CD4-positive, alpha-beta T cell treated with Interleukin-21 for 1 hour (primary cell): ENCODE data around the gene VANGL2.
A peak's percentile ranks its signal among the peaks of the same experiment; 100 is the strongest.

Experiments
- DNase-seq: peaks from one replicate; pipeline ENCODE4 v3.0.0-alpha.2; 2020

VANGL2 gene

DNA sequence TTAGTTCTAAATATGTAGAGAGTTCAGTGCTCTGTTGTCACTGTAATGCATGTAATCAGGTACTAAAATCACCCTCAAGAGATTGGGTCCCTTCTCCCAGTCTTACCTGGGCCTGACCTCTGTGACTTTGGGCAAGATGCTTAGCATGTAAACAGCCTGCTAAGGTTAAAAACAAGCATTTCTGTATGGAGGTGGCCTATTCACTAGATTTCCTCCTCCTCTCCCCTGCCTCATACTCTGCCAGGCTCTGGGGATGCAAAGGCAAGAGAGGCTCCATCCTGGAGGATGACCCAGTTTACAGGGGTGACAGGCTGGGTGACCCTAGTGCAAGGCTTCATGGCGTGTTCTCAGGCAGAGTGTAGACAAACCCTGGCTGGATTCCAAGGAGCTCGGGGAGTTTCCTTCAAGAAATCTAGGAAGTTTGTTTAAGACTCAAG lies 28.8 kb downstream of the VANGL2 start:
- no peak for DNase-seq

DNA sequence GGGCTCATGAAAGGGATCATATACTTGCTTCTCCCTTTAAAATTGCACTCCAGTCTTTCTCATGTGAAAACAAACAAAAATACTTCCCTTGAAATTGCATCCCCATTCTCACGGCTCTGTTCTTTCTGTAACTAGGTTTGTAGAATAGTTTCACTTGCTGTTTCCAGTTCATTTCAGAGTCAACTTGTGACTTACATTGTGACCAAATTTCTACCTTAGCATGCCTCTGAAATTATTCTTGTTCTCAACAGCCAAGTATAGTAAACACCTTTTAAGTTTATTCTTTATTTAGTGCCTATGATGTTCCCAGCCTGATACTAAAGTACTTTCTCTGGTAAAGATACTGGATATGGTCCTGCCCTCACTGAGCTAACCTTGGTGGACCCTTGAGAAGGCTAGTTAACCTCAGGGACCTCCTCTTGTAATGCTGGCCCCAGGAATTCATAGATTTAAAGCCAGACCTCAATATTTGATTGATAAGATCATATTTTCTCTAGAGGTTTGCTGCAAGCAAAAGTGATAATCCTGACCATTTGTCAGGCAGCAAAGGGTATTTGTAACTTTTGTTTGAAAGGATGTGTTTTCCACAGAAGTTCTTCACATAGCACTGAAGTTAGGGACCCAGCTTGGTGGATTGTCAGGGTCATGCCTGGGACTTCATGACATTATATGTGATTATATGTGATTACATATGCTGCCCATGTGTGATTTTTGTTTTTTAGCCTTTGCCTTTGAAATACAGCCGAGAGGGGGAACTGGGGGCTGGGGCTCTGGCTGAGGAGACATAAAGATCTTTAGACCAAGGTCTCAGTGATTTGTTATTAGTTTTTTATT lies 29.6 kb downstream of the VANGL2 start:
- DNase-seq, result peak; percentile 49

DNA sequence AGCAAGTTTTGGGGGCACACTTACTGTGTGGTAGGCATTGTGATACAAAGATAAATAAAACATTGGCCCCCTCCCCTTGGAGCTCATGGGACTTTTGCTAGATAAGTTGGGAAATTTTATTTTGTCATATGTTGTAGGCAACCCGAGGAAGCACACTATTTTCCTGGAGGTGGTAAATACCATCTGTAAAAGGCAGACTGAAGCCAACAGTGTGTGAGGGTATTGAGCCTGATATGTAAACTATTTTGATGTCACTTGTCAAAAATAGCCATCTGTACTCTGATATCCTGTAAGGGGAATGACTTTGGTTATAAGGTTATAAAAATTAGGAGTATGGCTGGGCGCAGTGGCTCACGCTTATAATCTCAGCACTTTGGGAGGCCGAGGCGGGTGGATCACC lies 30.6 kb downstream of the VANGL2 start:
- DNase-seq, result no peak

DNA sequence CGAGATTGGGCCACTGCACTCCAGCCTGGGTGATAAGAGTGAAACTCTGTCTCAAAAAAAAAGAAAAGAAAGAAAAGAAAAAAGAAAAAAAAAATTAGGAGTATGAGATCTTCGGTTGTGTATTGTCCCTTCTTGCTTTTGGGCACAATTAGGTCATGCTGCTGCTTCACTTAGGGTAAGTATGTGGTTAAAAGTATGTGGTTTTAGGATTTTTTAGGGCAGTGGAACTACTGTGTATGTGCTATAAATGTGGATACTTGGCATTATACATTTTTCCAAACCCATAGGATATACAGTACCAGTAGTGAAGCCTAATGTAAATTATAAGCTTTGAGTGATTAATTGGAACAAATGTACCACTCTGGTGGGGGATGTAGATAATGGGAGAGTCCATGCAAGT lies 31.2 kb downstream of the VANGL2 start:
- DNase-seq, result no peak

DNA sequence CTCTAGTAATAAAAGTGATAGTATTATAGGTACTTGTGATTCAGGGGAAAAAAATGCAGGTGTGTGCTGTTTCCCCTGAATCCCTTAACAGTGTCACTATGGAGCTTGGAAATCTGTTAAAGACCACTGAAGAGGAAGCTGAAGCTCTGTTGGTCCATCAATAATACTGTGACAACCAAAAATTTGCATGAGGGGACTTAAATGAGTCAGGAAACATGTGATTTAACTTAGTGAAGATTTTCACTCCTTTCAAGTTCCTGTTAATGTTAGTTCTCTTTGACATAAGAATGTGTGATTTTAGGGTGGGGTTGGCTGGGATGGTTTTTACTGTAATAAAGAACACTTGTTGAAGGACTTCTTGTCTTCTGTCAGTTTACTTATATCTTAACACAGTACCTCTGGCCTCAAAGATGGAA lies 32.0 kb downstream of the VANGL2 start:
- peak; percentile 68 for DNase-seq

DNA sequence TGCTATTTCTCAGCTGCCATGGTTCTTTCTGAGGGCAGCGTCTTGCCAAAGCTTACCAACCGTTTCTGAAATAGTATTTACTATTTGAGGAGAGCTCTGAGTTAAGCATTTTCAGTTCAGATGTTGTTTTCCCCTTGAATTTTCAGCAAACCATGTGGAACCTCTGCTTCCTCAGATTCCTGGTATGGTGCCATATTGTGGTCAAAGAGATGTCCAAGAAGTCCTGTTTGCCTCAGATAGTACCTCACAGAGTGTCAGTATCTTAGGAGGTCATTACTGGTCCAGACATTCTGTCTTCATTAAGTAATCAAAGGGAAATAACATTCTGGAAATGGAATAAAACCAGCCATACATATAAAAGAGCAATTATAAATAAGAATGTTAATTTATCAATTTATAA lies 36.6 kb downstream of the VANGL2 start:
- DNase-seq, result no peak

DNA sequence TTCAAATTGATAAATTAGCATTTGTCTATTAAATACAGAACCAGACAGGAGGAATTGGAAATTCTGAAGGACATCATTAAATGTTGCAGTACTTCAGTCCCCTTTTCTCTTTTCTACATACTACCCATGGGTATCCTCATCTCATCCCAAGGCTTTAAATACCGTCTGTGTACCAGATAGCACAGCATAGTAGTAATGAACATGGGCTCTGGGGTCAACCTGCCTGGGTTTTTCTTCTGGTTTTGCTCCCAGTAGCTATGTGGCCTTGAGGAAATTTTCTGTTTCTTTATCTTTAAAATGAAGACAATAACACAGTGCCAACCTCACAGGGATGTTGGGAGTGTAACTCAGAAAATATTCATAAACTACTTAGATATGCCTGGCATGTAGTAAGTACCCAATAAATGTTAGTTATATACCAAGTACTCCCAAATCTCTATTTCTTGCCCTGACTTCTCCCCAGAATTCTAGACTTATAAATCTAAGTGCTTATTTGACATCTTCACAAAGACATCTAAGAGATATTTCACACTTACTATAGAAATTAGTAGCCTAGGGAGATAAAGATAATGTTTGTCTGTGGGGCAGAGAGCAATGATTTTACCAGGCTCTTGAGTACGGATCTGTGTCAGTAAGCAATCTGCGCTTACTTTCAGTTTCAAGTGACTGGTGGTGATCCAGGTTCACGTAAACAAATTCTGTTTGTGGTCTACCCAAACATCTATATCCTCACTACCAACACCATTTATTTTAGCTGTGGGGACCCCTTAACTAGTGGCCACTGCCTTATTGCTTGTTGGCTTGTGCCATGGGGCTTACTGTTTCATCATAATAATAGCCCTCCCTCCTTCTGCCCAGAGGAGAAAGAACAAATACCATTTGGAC lies 37.3 kb downstream of the VANGL2 start:
- DNase-seq, result peak; percentile 70

DNA sequence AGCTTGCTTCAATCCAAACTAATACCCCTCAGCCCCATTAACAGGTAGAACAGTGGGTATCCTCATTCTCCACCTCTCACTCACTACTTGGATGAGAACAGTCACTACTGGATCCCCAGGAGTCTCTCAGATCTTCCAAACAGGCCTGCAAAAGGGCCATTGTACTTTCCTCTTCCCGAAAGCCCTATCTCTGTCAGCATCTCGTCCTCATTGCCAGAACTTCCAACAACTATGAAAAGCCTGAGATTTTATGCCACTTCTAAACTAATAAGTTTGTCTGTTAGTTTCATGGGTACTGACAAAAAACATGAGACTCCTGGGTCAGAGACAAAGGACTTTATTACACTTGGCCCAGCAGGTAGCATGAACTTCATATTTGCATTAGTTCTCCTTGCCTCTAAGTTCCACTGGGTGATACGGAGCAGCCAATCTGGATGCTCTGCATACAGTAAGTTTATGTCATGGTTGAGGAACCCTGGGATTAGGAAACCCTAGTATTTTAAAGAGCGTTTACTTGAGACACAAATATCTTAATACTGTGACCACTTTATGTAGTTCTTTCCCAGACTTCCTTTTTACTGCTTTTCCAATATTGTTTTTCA lies 38.1 kb downstream of the VANGL2 start:
- no peak for DNase-seq

DNA sequence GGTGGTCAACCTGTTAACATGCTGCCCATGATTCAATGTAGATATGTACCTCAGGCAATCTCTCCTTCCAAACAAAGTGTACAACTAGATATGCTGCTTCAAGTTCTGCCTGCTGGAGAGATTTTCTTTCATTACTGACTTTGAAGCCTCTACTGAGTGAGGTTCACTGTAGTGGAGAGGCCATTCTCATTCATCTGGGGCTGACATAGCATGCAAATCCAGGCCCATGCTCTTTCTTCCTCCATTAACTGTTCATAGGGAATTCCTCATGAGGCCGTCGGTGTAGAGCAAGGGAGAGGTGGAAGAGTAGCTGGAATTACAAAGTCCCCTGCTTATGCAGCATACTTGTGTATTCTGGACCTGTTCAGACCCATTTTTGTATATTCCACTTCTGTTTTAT lies 38.6 kb downstream of the VANGL2 start:
- DNase-seq, result no peak

DNA sequence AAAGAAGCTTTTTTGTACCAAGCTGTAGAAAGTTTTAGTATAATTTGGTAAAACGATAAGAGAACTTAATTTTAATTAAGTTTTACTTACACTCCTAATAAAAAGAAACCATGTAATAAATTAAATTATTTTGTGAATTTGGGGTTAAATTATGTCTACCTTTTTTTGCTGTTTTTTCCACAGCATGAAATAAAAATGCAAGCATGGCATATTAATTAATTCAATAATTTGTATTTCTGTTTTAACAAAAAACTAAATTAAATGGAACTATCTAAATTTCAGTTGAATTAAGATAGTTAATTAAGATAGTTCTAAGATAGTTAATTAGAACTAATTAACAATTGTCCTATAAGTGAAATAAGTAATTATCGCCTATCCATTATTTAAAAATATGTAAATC lies 39.4 kb downstream of the VANGL2 start:
- DNase-seq, result no peak

DNA sequence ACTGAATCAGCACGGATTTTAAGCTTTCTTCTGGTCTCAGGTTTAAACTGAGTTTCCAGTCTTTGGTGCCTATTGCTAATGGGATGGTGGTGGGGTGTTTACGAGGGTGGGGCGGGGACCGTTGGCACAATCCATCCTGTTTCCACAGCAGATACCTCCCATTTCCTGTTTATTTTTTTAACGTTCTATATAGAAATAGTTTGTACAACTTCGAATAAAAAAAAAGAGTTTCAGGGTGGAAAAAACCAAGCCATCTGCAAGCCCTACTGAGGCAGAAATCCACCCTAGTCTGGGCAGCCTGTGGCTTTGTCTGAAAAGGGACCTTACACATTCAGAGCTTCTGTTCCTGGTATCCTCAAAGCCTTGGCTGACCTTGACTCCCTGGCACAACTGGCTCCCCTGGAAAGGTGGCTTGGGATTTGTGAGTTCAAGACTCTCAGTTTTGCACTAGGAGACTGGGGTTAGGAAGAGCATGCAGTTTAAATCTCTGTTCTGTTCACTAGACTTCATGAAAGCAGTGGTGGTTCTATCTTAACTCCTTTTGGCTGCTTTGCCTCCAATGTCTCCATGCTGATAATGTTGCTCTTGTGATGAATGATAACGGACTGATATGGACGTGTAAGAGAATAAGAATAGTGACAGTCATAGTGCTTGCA lies 46.7 kb downstream of the VANGL2 start:
- DNase-seq, result no peak

DNA sequence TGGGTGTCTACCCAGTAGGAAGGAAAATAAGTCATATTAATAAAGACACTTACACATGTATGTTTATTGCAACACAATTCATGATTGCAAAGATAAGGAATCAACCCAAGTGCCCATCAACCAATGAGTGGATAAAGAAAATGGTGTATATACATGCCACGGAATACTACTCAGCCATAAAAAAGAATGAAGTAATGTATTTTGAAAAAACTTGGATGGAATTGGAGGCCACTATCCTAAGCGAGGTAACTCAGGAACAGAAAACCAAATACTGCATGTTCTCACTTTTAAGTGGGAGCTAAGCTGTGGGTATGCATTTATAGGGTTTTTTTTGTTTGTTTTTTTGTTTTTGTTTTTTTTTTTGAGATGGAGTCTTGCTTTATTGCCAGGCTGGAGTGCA lies 49.1 kb downstream of the VANGL2 start:
- DNase-seq, result no peak

DNA sequence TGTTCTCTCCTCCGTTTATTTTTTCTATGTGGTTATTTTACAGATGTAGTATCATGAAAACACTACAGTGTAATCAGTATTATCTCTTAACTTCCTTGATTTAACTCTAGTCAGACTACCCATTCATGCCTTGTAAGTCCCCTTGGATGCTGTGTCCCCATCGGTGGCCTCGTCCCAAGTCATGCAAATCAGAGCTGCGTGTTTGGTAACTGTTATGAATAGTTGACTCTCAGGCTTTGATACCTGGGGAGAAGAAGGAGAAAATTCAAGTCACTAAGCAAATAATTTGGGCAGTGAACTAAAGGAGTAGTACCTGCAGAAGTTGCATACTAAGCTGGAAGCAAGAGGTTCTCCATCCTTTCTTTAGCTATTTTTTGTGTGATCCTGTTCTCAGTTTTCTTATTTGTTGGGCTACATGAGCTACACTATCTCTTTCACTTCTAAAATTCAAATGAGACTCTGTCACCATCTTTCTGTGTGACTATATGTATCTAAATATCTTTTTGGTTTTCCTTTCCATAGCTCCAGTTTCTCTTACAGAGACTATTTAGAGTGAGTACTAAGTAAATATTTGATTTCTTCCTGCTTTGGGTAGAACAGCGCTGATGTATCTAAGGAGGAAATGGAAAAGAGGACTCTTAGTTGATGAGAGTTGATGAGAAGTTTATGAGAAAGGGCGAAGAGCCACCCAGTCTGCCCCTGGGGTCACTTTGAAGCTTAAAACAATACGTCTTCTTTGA lies 50.9 kb downstream of the VANGL2 start:
- DNase-seq, result no peak

DNA sequence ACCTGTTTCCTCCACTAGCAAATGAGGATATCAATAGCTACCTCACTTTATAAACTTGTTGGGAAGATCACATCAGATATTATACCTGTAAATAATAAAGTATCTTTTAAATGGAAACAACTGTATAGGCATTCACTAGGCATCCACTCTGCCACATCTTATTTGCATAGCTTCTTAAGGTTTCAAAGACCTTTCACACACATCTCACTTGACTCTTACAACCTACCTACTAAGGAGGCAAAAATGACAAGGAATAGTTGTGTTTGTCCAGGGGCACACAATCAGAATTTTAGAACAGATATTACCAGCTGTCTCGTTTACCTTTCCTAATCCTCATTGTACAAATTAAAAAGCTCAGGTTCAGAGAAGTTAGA lies 51.5 kb downstream of the VANGL2 start:
- DNase-seq, result no peak

DNA sequence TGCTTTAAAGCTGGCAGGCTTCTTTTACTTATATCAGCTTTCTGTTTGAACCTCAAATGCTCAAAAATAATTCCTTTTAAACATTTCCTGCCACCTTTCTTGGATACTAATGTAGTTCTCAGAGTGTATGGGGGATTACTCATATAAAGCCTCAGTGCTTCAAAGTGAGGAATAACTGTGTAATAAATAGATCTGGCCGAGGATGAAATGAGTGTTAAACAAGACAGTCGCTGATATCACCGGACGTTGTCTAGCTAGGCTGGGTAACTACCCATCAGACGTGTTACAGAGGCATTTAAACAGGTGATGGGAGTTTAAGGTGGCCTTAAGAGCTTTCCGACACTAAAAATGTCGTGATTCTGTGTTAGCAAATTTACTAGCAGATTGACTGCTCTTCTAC lies 53.1 kb downstream of the VANGL2 start:
- no peak for DNase-seq

DNA sequence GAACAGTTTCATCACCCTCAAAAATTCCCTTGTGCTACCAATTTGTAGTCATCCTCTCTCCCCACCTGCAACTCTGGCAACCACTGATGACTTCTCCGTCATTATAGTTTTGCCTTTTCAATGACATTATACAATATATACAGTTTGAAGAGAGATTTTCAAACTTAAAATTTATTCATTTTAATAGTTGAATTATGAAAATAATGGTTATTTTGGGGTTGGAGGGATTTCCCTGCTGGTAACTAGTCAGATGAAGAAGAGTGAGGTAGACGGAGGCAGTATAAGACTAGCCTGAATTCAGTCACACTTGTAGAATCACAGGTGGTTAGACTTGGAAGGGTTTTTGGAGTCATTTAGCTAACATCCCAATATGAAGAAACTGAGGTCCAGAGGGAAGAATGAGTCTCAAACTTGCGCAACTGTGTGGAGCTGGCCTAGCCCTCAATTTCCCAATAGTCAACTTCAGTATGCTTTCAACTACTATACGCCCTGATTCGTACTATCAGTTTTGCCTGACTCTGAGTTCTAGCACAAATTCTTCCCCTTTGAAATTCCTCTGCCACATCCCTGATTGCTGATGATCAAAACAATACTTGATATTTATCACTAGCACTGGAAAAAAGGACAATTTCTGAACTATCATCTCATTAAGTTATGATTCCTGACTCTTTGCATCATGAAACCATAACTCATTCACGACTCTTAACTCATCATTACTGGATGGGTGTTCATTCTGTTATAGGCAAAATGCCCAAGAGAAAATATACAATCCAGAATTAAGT lies 54.2 kb downstream of the VANGL2 start:
- DNase-seq, result no peak

DNA sequence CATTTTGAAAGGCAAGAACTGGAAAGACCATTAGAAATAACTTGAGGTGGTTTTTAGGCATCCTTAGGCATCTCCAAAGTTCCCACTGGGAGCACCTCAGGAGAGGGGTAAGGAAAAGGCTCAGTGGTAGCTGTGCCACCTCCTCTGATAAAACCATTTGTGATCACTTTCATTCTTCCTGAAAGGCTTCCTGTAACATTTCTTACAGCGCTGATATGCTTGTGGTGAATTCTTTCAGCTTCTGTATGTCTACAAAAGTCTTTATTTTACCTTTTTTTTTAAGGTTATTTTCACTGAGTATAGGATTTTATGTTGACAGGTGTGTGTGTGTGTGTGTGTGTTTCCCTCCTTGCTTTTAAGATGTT lies 54.8 kb downstream of the VANGL2 start:
- no peak for DNase-seq

DNA sequence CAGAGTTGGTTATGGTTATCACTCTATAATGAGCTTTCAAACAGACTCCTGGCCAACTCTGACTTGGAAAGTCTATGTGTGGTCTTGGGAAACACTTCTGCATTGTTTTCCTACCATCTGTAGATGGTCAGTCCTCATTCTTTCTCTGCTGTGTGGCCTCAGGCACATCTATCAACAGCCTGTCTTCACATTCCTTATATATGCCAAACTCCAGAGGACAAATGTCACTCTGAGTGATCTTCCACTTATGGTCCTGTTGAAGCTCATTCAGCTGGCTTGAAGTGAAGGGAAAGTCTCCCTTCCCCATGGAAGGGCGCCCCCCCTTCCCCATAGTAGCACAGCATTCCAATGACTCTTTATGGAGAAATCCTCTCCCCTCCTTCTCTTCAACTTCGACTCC lies 58.7 kb downstream of the VANGL2 start:
- DNase-seq, result no peak

DNA sequence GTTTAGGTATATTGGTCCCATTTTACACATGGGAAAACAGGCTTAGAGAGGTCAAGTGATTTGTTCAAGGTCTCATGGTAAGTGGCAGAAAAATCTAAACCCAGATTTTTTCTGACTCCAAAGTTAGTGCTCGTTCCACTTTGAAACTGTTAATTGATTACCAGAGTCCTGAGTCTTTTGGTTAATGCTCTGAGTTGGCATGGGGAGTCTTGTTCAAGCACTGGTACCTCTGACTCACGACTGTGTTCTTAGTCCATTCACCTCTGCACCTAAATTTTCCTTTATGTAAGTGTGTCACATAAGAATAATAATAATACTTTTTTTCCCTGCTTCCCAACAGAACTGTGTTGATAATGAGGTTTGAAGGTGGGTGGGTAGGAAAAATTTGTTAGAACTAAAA lies 59.3 kb downstream of the VANGL2 start:
- DNase-seq, result no peak

DNA sequence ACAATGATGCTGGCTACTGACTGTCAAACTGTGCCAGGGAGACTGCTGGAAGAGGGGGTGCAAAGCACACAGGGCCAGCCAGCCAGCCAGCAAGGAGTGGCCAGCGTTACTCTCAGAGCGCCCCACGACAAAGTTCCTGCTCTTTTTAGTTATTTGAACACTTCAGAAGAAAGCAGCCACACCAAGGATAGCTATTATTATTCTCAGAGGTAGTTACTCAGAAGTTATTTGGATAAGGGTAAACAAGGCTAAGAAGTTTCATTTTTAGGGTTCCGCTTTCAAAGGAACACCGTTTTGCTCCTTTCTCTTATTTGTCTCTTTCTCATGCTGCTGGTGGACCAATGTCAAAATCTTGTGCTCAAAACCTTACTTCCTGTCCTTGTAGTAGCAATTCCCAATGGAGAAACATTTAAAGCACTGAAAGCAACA lies 59.9 kb downstream of the VANGL2 start:
- DNase-seq, result no peak

DNA sequence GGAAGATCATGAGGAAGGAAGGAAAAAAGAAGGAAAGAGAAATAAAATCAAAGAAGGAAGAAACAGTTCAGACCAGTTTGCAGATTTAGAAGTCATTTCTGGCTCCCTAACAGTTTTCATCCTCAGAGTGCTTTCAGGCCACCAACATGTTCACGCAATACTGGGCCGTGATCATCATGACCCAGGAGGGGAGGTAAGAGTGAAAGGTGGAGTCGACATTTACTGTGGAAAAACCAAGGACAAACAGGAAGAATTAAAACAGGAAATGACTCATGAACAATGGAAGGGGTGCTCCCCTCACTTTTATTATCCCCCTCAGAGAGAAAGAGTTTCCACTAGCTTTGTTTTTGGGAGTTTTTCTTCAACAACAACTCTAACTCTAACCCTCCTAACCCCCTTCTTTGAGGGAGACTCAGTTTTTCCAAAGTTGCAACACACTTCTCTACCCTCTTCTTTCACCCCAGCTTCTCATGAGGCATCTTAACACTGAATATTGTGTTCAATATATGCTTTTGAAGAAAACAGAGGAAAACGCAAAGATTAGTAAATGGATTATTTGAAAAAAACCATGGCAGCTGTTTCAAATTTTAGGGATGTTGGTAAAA lies 60.4 kb downstream of the VANGL2 start:
- no peak for DNase-seq
